Measurements from ENCODE around the gene PAPSS1. TPM values are rescaled to one million over a fixed set of nuclear protein-coding genes. Genes with fewer than 3 reads are reported as not detected.

The PAPSS1 gene
- polyA plus RNA-seq, 3 donors, result 91.3 to 108 (median 101) TPM

DNA sequence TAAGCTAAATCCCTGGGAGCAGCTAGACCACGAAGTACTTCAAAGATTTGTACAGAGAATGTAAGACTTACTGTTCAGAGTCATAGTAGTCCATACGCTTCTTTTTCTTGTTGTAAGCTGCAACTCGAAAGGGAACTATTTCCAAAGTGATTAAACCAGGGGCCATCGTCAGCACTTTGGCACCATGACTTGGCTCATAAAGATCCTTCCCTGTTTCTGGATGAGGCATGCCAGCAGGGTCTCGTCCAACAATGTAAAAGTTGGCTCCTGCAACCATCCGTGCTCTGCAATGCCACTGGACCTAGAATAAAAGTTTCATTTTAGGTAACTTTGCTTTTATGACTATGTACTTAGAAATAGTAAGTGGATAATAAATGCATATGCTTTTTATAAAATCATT lies 88.5 kb downstream of the PAPSS1 start:
- DNase-seq (ENCODE audit: low read depth in 3 of 3, low spot score in 2 of 3), result no peak

DNA sequence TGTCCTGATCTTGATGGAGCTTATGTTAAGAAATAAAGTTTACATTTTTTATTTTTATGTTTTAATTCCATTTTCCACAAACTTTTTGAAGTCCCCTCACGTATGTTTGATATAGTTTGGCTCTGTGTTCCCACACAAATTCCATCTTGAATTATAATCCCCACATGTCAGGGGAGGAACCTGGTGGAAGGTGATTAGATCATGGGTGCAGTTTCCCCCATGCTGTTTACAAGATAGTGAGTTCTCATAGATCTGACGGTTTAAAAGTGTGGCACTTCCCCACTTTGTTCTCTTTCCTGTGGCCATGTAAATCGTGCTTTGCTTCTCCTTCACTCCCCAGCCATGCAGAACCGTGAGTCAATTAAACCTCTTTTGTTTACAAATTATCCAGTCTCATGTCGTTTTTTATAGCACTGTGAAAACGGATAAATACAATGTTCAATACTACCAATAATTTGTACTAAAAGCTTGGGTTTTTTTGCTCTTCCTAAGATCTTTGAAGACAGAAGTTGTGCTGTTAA lies 89.8 kb downstream of the PAPSS1 start:
- no peak for DNase-seq (ENCODE audit: low read depth in 3 of 3, low spot score in 2 of 3)

DNA sequence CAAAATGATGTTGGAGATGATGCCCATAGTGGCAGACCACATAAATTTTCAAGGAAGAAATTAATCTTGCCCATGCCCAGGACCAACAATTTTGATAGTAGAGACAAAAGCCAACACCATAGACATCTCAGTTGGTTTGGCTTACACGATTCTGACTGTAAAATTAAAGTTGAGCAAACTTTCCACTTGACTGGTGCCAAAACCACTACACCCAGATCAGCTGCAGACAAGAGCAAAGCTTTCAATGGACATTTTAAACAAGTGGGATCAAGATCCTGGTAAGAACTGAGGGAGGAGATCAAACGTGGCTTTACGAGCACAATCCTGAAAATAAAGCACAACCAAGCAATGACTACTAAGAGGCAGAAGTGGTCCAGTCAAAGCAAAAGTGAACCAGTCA lies 90.7 kb downstream of the PAPSS1 start:
- no peak for DNase-seq (ENCODE audit: low read depth in 3 of 3, low spot score in 2 of 3)

DNA sequence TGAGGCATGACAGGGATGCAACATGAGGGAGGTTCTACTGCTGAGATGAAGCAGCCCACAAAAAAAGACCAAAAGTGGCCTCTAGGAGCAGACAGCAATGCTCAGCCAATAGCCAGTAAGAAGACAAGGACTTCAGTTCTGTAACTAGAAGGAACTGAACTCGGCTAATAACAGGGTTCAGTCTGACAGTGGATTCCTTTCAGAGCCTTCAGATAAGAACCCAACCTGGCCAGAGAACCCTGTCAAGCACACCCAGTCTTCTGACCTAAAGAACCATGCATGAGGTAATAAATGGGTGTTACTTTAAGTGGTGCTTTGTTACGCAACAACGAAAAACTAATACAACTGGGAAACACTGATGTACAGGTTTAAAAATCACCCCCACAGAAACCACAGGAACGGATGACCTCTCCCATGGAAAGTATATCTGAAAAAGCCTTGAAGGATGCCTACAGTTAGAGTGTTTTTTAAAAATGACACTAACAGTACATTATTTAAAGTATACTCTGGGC lies 94.6 kb downstream of the PAPSS1 start:
- no peak for DNase-seq (ENCODE audit: low read depth in 3 of 3, low spot score in 2 of 3)

DNA sequence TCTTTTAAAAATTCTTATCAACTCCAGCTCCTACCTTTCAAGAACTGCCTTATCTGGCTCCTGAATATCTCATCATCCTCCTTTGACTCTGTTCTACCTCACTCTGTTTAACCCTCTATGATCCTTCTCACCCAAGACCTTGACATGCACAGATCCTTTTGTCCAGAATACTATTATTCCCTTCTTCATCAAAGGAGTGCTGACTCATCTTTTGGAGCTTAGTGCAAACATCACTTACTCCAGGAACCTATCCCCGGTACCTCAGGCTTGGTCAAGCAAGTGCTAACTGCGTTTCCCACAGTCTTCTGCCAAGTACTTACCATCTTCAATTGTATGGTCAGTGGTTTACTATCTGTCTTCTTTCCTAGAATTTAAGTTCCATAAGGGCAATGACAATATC lies 96.0 kb downstream of the PAPSS1 start:
- no peak for DNase-seq (ENCODE audit: low read depth in 3 of 3, low spot score in 2 of 3)

DNA sequence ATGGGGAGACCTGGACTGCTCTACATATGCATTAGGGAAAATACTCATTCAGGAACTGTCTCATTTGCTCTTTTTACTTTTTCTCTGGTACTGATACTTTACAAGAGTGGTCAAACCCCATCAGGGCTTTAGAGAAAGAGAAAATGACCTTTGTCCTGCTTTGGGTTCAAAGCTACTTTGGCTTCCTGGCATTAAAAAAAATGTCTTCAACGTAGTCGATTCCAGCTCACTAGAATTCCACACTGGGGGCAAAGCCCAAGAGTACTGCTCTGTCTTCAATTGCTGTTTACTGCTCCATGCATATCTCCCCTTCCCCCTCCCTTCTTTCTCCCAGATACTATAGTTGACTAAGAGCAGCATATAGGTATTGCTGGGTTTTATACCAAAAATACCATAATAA lies 98.0 kb downstream of the PAPSS1 start:
- DNase-seq (ENCODE audit: low read depth in 3 of 3, low spot score in 2 of 3), result no peak

DNA sequence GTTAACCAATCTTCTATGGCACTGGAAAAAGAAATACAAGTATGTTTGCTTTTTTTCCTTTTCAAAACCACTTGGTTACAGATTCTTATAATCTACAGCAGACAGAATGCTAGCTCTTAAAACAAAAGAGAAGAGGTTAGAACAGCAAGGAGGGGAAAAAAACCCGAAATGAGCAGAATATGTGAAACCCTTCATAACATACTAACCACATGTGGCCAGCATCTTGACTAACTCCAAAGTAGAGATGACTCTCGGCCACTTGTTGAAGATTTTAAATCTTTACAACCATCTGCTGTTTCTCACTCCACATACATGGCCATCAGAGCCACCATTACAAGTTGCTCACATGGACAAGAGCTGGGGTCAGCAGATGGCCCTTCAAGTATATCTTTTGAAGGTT lies 100.3 kb downstream of the PAPSS1 start:
- no peak for DNase-seq (ENCODE audit: low read depth in 3 of 3, low spot score in 2 of 3)

DNA sequence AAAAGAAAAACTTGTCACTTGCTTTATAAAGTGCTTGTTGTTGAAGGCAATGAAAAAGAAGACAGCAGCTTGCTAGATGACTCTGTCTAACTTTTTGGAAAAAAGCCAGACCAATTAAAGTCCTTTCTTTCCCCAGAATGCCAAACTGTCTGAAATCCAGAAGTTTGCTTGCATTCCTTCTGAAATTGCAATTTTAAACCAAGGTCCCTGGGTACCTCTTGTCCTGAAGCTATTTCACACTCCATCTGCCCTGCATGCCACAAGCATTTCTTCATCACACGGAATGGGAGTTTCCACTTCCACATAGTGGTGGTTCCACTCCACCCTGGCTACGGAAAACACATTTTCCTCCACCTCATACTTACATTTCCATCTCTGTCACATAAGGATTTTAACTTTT lies 101.0 kb downstream of the PAPSS1 start:
- DNase-seq (ENCODE audit: low read depth in 3 of 3, low spot score in 2 of 3), result no peak

DNA sequence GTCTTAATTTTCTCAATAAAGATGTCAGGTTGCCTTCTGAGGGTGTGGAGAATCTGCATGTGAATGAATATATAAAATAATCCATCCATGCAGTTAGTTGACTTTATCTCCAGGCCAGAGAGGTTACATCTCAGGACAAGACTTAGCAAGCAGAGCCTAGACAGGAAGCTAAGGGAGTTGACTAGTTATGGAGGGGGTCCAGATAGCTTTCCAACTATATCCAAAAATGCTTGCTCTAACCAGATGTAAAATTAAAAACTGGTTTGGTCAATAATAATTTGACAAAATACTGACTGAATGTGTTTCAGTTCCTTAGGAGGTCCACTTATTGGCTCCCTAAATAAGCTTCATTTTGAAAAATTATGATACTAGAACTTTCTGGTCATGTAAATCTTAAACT lies 101.4 kb downstream of the PAPSS1 start:
- no peak for DNase-seq (ENCODE audit: low read depth in 3 of 3, low spot score in 2 of 3)

DNA sequence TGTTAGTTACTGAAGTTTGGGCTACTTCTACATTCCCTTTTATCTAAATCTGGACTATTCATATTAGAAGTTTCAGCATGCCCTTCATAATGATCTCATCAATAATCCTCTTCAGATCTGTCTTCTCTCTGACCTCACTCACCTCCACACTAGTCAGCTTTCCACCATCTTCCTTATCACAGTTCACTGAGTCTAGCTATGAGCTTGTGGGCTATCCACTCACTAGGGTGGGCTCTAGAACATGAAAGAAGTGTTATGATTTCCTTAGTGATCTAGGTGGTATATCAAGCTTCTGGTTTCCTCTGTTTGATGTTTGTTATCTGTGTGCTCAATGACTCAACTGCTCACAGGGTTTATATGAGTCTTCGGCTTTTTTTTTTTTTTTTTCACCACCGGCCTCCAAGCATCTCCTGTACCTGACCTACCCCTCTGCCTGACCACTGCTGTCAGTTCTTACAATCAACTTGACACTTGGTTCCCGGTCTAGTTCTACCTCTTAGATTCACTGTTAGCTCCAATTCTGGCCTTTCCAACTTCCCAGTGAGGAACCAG lies 103.1 kb downstream of the PAPSS1 start:
- DNase-seq (ENCODE audit: low read depth in 3 of 3, low spot score in 2 of 3), result no peak

DNA sequence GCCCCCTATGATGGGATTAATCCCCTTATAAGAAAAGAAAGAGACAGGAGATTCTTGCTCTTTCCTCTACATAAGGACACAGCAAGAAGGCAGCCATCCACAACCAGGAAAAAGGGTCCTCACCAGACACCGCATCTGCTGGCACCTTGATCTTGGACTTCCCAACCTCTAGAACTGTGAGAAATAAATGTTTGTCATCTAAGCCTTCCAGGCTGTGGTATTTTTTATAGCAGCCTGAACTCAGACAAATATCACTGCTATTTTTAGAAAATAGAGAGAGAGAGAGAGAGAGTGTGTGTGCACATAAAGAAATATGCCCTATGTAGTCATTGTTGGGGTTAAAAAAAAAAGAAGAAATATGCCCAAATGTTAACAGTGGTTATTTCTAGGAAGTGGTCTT lies 104.2 kb downstream of the PAPSS1 start:
- no peak for DNase-seq (ENCODE audit: low read depth in 3 of 3, low spot score in 2 of 3)

DNA sequence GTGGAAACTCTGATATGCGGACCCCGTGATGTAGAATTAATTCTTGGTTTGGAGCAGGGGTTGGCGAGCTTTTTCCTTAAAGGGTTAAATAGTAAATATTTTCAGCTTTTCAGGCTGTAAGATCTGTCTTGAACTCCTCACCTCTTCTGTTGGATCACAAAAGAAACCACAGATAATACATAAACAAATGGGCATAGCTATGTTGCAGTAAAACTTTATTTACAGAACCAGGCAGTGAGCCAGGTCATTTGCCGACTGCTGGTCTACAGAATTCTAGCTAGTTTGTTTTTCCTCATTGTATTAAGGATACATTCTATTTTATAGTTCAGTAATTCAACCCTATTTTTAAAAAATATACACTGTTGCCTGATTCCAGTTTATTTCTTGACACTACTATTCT lies 116.6 kb downstream of the PAPSS1 start:
- DNase-seq (ENCODE audit: low read depth in 3 of 3, low spot score in 2 of 3), result no peak

DNA sequence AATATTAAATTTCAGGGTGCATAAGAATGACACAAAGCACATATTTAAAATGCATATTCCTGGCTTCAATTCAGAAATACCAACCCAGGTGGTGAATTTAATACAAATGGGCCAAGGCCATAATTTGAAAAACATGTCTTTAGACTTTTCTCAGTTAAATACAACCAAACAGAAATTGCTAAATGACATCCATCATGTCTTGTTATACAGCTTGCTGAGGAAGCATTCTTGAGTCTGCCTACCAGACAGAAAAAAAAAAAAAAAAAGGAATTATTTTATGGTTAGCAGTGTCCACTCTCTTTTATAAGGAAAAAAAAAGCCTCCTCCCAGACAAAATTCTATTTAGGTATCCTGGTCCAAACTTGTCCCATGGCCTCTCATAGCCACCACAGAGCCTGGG lies 119.1 kb downstream of the PAPSS1 start:
- no peak for DNase-seq (ENCODE audit: low read depth in 3 of 3, low spot score in 2 of 3)

DNA sequence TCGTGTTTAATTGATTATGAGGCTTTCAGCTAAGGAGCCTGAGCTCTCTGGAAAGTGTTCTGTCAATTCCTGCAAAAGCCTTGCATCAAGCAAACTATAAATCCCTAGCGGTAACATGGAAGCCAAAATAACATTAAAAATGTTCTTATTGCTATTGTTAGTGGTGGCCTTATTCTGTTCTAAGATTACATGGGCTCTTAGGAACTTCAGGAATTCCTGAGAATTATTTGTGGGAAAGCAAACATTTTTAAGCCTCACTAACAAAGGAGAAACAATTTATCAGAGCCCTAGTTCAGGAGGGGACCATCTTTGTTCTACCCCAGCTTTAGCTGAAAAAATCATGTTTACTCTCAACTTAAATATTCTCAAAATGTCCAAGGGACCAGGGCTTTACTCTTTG lies 119.6 kb downstream of the PAPSS1 start:
- DNase-seq (ENCODE audit: low read depth in 3 of 3, low spot score in 2 of 3), result no peak

DNA sequence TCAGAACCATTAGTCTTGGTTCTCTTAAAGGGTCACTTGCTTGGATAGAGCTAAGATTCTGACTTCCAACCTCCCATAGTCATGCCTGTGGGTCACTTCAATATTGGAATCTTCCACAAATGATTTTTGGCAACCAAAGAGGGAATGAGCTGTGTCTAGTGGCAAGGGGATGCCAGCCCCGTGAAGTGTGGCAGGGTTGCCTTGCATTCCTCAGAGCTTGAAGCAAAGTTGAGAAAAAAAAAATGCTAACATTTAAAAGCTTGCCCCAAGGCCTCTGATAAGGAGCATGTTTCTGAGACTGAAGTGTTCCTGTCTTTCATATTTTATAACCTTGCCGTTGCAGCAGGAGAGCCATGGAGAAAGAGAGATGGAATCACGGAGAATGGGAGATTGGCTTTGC lies 120.2 kb downstream of the PAPSS1 start:
- no peak for DNase-seq (ENCODE audit: low read depth in 3 of 3, low spot score in 2 of 3)

DNA sequence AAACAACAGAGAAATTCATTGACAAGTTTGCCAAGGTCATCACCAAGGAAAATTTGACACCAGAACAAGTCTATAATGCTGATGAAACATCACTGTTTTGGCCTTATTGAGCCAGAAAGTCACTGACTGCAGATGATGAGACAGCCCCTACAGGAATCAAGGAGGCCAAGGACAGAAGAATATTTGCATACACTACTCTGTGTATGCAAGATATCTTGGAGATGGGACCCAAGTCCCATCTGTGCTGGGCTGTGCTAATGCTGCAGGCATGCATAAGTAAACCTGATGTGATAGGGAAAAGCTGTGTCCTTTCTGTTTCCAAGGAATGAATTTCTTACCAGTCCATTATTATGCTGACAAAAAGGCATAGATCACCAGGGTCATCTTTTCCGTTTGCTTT lies 126.8 kb downstream of the PAPSS1 start:
- no peak for DNase-seq (ENCODE audit: low read depth in 3 of 3, low spot score in 2 of 3)

DNA sequence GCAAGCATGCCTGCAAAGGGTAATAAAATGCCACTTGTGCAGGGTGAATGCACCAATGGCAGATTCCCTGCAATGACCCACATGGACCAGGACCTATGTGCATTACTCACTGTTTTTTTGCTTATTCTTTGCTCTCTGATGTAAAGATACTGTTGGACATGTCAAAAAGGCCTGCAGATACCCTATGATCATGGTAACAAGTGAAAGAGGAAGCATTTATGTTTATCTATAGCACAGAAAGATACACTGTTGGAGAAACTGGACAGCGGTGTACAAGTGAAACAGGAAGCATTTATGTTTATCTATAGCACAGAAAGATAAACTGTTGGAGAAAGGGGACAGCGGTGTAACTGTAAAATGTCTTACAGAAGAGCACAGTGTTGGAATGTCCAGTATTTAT lies 127.5 kb downstream of the PAPSS1 start:
- no peak for DNase-seq (ENCODE audit: low read depth in 3 of 3, low spot score in 2 of 3)

DNA sequence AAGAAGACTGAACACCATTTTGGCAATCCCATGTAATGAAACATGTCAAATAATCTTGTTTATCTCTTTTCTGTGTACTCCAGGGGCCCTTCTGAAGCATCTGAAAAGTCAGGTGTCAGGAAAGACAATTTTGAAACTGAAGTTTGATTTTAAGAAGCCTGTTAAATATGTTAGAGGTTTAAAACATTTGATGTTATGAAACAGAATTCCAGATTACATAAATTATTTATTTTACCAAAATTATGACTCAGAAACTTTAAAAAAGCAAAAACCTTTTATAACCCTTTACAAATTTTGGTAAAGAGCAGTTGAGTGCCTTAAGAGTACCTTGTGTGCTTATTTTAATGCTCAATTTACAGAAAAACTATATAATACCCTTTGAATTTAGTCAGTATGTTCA lies 130.8 kb downstream of the PAPSS1 start:
- DNase-seq (ENCODE audit: low read depth in 3 of 3, low spot score in 2 of 3), result no peak

DNA sequence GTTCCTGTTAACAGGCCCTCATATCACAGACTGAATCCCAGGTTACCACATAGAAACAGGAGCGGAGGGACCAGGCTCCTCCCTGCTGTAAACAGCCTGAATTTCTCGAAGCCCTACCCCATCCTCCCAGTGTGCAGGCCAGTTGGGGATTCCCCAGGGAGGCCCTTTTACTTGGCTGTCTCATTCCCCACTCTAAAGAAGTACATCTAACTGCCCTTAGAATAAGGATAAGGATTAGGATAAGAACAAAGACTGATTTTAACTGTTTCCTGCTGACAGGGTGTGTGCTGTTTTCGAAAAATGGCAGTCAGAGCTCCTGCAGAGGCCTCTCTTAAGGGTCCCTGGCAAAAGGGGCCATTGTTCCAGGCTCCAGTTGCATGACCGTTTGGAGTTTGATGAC lies 133.7 kb downstream of the PAPSS1 start:
- no peak for DNase-seq (ENCODE audit: low read depth in 3 of 3, low spot score in 2 of 3)

DNA sequence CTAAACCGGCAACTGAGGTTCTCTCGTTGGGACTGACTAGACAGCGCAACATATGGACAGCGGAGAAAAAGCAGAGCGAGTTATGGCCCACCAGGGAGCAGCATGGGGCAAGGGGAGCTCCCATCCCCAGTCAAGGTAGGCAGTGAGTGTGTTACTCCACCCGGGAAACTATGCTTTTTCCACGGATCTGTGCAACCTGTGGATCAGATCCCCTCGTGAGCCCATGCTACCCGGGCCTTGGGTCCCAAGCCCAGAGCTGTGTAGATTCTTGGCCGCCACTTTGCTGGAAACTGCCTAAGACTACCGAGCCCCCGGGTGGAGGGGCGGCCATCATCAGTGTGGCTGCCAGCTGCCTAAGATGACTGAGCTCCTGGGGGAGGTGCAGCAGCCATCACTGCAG lies 140.9 kb downstream of the PAPSS1 start:
- DNase-seq (ENCODE audit: low read depth in 3 of 3, low spot score in 2 of 3), result no peak

DNA sequence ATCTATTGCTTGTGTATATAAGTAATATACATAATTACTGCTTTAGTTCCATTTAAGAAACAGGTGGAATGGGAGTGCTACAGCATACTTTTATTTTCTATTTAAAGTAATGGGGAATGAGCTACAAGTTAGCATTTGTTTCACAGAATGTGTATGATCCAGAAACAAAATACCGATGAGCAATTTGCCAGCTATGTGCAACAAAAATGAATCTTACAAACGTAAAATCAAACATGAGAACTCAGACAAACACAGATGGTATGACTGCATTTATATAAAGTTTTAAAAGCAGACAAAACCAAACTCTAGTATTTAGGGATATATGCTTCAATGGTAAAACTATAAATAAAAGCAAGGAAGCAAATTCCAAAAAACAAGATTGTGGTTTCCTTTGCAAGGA lies 141.7 kb downstream of the PAPSS1 start:
- no peak for DNase-seq (ENCODE audit: low read depth in 3 of 3, low spot score in 2 of 3)

DNA sequence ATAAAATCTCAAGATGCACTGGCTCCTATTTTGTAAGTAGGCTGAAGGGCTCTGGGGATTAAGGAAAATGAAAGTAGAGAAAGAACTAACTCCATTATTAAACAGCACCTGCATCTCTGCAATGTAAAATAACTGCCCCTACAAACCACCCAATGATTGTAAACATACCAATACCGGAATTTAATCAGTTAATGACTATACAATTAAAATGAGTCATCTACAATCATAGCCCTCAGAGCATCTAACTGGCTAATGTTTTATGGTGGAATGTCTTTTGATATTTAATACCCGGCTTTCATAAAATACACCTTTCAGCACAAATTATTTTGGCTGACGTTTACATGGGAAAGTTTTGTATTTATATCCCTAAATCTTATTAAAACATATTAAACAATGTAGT lies 142.3 kb downstream of the PAPSS1 start:
- no peak for DNase-seq (ENCODE audit: low read depth in 3 of 3, low spot score in 2 of 3)

DNA sequence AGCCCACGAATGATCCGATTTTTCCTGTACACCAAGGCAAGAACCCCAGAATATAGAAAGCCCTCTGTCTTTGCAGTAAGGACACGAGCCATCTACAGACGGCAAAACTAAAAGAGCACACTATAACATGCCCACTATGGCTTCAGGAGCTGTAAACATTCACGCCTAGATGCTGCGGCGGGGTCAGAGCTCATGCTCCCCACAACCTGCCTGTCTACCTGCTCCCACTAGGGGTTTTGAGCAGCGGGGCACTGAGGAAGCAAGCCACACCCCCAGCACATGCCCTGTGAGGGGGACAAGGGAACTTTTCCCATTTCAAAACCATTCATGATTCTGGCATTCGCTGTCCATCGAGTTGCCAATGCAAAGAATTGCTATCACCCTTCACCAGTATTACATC lies 144.8 kb downstream of the PAPSS1 start:
- no peak for DNase-seq (ENCODE audit: low read depth in 3 of 3, low spot score in 2 of 3)

Data from right renal cortex interstitium (tissue), 3 donors.